Small intestine (tissue), 7 donors: Measurements from ENCODE around the gene UTY. TPM values are rescaled to one million over a fixed set of nuclear protein-coding genes. Genes with fewer than 3 reads are reported as not detected.
A peak's percentile ranks its signal among the peaks of the same experiment; 100 is the strongest.
"Not testable (repeated sequence)": the region's sequence is repeated elsewhere in the genome, so short reads cannot be mapped to it uniquely, and the experiment has no call there.

ENCODE experiments used
- DNase-seq, 2 donors: peaks; one replicate each; pipeline versions ENCODE4 v3.0.0 to v3.0.0-alpha.2; 2013
- FAIRE-seq: peaks from 2 replicates; lab custom pipeline; 2012; peaks lifted over from hg19 to GRCh38; lab: Jason Lieb, UNC
- H3K27ac ChIP-seq, 3 donors: one replicate each; pipeline ENCODE4 v1.5.1; 2013; ENCODE audit warnings: low read length in 2 of 3, mild to moderate bottlenecking in 2 of 3, control low read depth in 1 of 3, inconsistent platforms in 1 of 3, low read depth in 1 of 3, moderate library complexity in 1 of 3
- H3K27me3 ChIP-seq, 3 donors: one replicate each; pipeline ENCODE4 v1.6.1; 2013; ENCODE audit warnings: low read length in 3 of 3, inconsistent platforms in 1 of 3; ENCODE audit not compliant: control insufficient read depth in 3 of 3, insufficient read depth in 3 of 3
- H3K36me3 ChIP-seq, 3 donors: one replicate each; pipeline ENCODE4 v1.6.1; 2013; ENCODE audit warnings: low read length in 3 of 3, inconsistent platforms in 1 of 3, low read depth in 1 of 3, mild to moderate bottlenecking in 1 of 3, moderate library complexity in 1 of 3; ENCODE audit not compliant: control insufficient read depth in 3 of 3, insufficient read depth in 2 of 3
- H3K4me1 ChIP-seq, 3 donors: one replicate each; pipeline ENCODE4 v1.6.1; 2013; ENCODE audit warnings: low read length in 2 of 3, inconsistent platforms in 1 of 3, low read depth in 1 of 3, mild to moderate bottlenecking in 1 of 3, moderate library complexity in 1 of 3; ENCODE audit not compliant: control insufficient read depth in 3 of 3, insufficient read depth in 2 of 3
- H3K4me3 ChIP-seq, 3 donors: one replicate each; pipeline ENCODE4 v1.5.1; 2013; ENCODE audit warnings: low read length in 3 of 3, control low read depth in 1 of 3, inconsistent platforms in 1 of 3, low read depth in 1 of 3, mild to moderate bottlenecking in 1 of 3, moderate library complexity in 1 of 3
- H3K9me3 ChIP-seq, 2 donors: one replicate each; pipeline ENCODE4 v1.6.1; 2013; ENCODE audit warnings: low read depth in 1 of 2, low read length in 1 of 2; ENCODE audit not compliant: control insufficient read depth in 2 of 2, insufficient read depth in 1 of 2
- WGBS, 3 donors: extraction: QIAGEN DNeasy Blood & Tissue Kit; methylation state at CpG; one replicate each; pipeline ENCODE4 v1.1.7; 2013; 5-methylcytosine and 5-hydroxymethylcytosine counted together
- polyA plus RNA-seq, 4 donors: library from polyadenylated mRNA; stranded (reverse) in 3 of 4; unstranded in 1 of 4; fragments of 200-250 nt in 3 of 4; fragments of 120-200 nt in 1 of 4; gene quantifications; one replicate each; pipeline versions ENCODE4 v1.2.1 to v1.2.3, GENCODE V29; 2013
- donor health status: healthy with polysubstance abuse.
- donor health status: control.
- donor health status: control.
- donor health status: Bipolar disorder and iron deficiency.
- donor health status: healthy.

The UTY gene
- polyA plus RNA-seq, 4 donors = 3.3 to 15.4 (median 3.8) TPM; not detected in 1

DNA sequence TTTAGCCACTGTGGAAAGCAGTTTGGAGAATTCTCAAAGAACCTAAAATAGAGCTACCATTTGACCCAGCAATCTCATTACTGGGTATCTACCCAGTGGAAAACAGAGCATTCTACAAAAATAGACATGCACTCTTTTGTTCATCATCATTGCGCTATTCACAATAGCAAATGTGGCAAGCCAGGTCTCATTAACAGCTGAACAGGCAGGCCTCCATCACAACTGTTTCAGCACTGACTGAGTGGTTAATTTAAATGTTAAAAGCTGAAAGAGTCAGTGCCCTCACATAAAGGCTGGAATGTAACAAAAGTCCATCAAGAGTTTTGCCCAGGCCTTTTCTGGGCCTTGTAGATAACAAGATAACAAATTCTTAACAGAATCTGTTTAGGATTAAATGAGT, 166.9 kb downstream of the UTY start:
- no peaks in the 10 kb centered on the region for H3K36me3 ChIP-seq
- FAIRE-seq (no peak), DNase-seq (no peak)
- H3K27me3 ChIP-seq = no peaks in the 10 kb centered on the region
- no peaks in the 10 kb centered on the region for H3K9me3 ChIP-seq
- no peak overlapping the region for H3K4me3 ChIP-seq
- H3K27ac ChIP-seq = no peak overlapping the region
- 98 to 100% methylated on average over 1 of the region's 1 CpG; no CpG with 5 or more reads in 1 of the 3 donors for WGBS, 3 donors
- H3K4me1 ChIP-seq = no peaks in the 10 kb centered on the region

DNA sequence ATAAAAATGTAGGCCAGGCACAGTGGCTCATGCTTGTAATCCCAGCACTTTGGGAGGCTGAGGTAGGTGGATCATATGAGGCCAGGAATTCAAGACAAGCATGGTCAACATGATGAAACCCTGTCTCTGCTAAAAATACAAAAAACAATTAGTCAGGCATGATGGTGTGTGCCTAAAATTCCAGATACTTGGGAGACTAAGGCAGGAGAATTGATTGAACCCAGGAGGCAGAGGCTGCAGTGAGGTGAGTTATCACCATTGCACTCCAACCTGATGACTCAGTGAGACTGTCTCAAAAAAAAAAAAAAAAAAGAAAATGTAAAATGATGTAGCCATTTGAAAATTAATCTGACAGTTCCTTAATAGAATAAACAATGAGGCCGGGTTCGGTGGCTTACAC, 171.9 kb downstream of the UTY start:
- 91 to 100% (median 96%) methylated on average over 1 to 2 of the region's 2 CpGs for WGBS, 3 donors
- DNase-seq = no peak
- Histone ChIP-seq H3K27me3 (no peaks in the 10 kb centered on the region), H3K27ac (no peak overlapping the region), H3K36me3 (no peaks in the 10 kb centered on the region), H3K4me3 (no peak overlapping the region), H3K9me3 (no peaks in the 10 kb centered on the region), H3K4me1 (no peaks in the 10 kb centered on the region)
- no peak for FAIRE-seq

DNA sequence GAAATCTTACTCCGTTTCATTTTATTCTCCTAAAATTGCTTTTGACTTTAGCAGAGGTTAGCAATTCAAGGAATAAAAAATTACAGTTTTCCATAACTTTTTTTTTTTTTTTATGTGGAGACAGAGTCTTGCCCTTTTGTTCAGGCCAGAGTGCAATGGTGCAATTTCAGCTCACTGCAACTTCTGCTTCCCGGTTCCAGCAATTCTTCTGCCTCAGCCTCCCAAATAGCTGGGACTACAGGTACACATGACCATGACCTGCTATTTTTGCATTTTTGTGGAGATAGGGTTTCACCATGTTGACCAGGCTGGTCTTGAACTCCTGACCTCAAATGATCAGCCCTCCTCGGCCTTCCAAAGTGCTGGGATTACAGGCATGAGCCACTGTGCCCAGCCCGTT, 179.0 kb downstream of the UTY start:
- no peak for DNase-seq
- WGBS, 3 donors = 90% methylated on average over 4 of the region's 4 CpGs; no CpG with 5 or more reads in 1 of the 3 donors
- no peaks in the 10 kb centered on the region for H3K4me1 ChIP-seq
- no peak overlapping the region for H3K4me3 ChIP-seq
- H3K36me3 ChIP-seq = peaks cover 0 to 12% (median 0%) of the 10 kb centered on the region in 3 donors
- H3K27ac ChIP-seq = no peak overlapping the region
- no peaks in the 10 kb centered on the region for H3K9me3 ChIP-seq
- no peaks in the 10 kb centered on the region for H3K27me3 ChIP-seq
- no peak for FAIRE-seq

DNA sequence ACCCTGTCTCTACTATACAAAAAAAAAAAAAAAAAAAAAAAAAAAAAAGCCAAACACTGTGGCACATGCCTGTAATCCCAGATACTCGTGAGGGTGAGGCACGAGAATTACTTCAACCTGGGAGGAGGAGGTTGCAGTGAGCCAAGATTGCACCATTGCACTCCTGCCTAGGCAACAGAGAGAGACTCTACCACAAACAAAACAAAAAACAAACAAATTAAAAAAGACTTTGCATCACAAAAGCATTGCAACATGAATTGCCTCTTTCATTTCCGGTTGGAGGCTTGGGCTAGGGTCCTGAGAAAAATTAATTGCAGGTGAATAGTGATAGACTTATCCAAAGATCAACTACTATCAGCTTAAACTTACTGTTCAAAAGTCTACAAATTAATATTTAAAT, 180.4 kb downstream of the UTY start:
- H3K4me3 ChIP-seq = no peak overlapping the region
- DNase-seq = no peak
- H3K27ac ChIP-seq = no peak overlapping the region
- WGBS, 3 donors = 92 to 93% methylated on average over 3 of the region's 3 CpGs; no CpG with 5 or more reads in 1 of the 3 donors
- no peaks in the 10 kb centered on the region for H3K4me1 ChIP-seq
- H3K36me3 ChIP-seq = peaks cover 0 to 17% (median 0%) of the 10 kb centered on the region in 3 donors
- H3K9me3 ChIP-seq = no peaks in the 10 kb centered on the region
- H3K27me3 ChIP-seq = no peaks in the 10 kb centered on the region
- no peak for FAIRE-seq

DNA sequence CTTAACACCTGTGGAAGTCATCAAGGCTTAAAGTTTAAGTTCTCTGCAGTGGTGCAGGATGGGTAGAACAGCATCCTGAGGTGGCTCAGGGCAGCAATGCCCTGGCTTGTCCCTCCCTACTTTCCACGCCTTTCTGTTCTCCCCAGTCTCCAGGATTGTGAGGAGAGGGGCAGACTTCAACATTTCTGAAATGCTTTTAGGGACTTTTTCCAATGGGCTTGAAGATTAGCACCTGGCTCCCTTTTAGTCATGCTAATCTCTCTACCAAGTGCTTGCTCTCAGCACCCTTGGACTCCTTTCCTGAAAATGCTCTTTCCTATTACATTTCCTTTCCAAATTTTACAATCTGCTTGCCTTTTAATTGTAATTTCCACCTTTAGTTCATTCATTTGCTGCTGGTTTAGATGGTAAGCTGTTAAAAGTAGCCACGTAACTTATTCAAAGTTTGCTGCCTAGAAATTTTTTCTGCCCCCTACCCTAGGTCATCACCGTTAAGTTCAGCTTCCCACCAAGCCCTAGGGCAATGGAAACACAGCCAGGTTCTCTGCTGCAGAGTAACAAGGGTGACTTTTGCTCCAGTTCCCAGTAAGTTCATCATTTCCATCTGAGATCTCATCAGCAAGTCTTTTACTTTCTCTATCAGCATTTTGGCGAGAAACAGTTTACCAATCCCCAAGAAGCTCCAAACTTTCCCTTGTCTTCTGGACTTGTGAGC, 183.5 kb downstream of the UTY start:
- peaks cover 0 to 20% (median 5%) of the 10 kb centered on the region in 3 donors for H3K36me3 ChIP-seq
- H3K4me3 ChIP-seq = no peak overlapping the region
- H3K27ac ChIP-seq = no peak overlapping the region
- no peaks in the 10 kb centered on the region for H3K4me1 ChIP-seq
- DNase-seq = no peak
- whole genome bisulfite sequencing, 3 donors = 74 to 100% (median 95%) methylated on average over 1 to 4 of the region's 4 CpGs
- FAIRE-seq = no peak
- H3K9me3 ChIP-seq = no peaks in the 10 kb centered on the region
- no peaks in the 10 kb centered on the region for H3K27me3 ChIP-seq

DNA sequence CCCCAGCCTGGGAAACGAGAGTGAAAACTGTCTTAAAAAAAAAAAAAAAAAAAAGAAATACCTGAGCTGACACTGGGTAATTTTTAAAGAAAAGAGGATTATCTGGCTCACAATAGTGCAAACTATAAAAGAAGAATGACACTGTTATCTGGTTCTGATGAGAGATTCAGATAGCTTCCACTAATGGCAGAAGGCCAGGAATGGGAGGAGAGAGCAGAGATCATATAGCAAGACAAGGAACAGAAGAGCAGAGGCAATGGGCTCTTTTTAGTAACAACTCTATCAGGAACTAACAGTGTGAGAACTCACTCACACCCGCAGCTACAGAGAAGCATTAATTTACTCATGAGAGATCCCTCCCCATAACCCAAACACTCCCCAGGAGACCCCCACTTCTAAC, 184.8 kb downstream of the UTY start:
- H3K9me3 ChIP-seq = no peaks in the 10 kb centered on the region
- FAIRE-seq (no peak), DNase-seq (peak in 1 of 2 donors; percentile 0)
- WGBS, 3 donors = 76 to 86% methylated on average over 2 of the region's 2 CpGs; no CpG with 5 or more reads in 1 of the 3 donors
- peaks cover 0 to 23% (median 5%) of the 10 kb centered on the region in 3 donors for H3K36me3 ChIP-seq
- no peaks in the 10 kb centered on the region for H3K4me1 ChIP-seq
- H3K27me3 ChIP-seq = no peaks in the 10 kb centered on the region
- H3K4me3 ChIP-seq = no peak overlapping the region
- no peak overlapping the region for H3K27ac ChIP-seq

DNA sequence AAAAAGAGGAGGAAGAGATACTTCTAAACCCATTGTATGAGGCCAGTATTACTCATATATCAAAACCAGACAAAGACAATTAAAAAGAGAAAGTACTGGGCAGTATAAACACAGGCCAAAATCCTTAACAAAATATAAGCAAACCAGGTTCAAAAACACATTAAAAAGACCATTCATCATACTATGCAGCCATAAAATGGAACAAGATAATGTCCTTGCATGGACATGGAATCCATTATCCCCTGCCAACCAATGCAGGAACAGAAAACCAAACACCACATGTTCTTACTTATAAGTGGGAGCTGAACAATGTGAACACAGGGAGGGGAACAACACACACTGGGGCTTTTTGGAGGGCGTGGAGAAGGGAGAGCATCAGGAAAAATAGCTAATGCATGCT, 188.6 kb downstream of the UTY start:
- Histone ChIP-seq H3K36me3 (peaks cover 0 to 20% (median 5%) of the 10 kb centered on the region in 3 donors), H3K9me3 (peaks cover 0 to 6% of the 10 kb centered on the region in 2 donors), H3K4me1 (no peaks in the 10 kb centered on the region), H3K27me3 (no peaks in the 10 kb centered on the region), H3K27ac (no peak overlapping the region), H3K4me3 (no peak overlapping the region)
- no peak for DNase-seq
- WGBS, 3 donors = 77 to 100% methylated on average over 1 of the region's 1 CpG; no CpG with 5 or more reads in 1 of the 3 donors
- FAIRE-seq = no peak

DNA sequence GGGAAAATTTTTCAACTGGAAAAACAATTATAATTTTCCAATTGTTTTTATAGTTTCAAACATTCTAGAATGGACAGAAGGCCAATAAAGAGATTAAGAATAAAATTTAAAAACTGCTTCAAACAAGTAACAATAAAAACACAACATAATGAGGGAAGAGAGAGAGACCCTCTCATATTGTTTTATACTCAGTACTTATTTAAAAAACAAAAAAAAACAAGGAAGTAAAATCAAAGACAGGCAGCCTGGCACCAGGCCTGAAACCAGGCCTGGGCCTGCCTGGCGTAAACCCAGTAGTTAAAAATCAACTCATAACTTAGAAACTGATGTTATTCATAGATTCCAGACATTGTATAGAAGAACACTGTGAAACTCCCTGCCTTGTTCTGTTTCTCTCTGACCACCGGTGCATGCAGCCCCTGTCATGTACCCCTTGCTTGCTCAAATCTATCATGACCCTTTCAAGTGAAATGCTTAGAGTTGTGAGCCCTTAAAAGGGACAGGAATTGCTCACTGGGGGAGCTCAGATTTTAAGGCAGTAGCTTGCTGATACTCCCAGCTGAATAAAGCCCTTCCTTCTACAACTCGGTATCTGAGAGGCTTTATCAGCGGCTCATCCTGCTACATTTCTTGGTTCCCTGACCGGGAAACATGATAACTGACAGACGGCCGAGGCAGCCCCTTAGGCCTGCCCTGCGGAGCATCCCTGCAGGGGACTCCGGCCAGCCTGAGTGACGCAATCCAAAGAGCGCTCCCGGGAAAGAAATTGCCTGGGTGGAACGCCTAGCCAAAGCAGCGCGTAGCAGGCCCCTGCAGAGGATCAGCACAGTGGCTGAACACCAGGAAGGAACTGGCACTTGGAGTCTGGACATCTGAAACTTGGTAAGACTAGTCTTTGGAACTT, 197.4 kb downstream of the UTY start:
- DNase-seq = peak in 1 of 2 donors; percentile 1
- not testable (repeated sequence) for H3K27me3 ChIP-seq, H3K4me3 ChIP-seq, H3K27ac ChIP-seq, H3K9me3 ChIP-seq, H3K4me1 ChIP-seq
- peaks cover 0 to 26% (median 3%) of the 10 kb centered on the region in 3 donors for H3K36me3 ChIP-seq
- FAIRE-seq = peak; percentile 55
- WGBS, 3 donors = 65 to 77% methylated on average over 13 to 15 of the region's 15 CpGs; no CpG with 5 or more reads in 1 of the 3 donors
